Measurements from ENCODE around the gene UEVLD.

GRCh38 chr11:18495271-18495670 lies 93.3 kb downstream of the UEVLD start:
- TF ChIP-seq CTCF (conservative IDR thresholded peaks at IDR 0.05 in 1 of 2, IDR thresholded peaks at IDR 0.05 in 1 of 2; ENCODE audit: extremely low read depth in 1 of 2, insufficient read depth in 1 of 2, low read depth in 1 of 2, low read length in 2 of 2), result no peak
- no peak for TF ChIP-seq EZH2 (IDR thresholded peaks at IDR 0.05; ENCODE audit: borderline replicate concordance, low read length)

Data from mammary epithelial cell (primary cell).